GM19372 (cell line): ENCODE measurements around the gene ATF4.
"Not testable (repeated sequence)": the region's sequence is repeated elsewhere in the genome, so short reads cannot be mapped to it uniquely, and the experiment has no call there.

Experiments
- ATAC-seq: cut with Tn5 transposase; IDR thresholded peaks from one replicate; pipeline ENCODE4 v1.9.1; 2021; ENCODE audit warnings: mild to moderate bottlenecking, low read depth, moderate library complexity; ENCODE audit not compliant: unreplicated experiment

ATF4 gene

GRCh38 chr22:39489094-39490068 is 31.0 kb upstream of the ATF4 start:
- ATAC-seq, result no peak

DNA sequence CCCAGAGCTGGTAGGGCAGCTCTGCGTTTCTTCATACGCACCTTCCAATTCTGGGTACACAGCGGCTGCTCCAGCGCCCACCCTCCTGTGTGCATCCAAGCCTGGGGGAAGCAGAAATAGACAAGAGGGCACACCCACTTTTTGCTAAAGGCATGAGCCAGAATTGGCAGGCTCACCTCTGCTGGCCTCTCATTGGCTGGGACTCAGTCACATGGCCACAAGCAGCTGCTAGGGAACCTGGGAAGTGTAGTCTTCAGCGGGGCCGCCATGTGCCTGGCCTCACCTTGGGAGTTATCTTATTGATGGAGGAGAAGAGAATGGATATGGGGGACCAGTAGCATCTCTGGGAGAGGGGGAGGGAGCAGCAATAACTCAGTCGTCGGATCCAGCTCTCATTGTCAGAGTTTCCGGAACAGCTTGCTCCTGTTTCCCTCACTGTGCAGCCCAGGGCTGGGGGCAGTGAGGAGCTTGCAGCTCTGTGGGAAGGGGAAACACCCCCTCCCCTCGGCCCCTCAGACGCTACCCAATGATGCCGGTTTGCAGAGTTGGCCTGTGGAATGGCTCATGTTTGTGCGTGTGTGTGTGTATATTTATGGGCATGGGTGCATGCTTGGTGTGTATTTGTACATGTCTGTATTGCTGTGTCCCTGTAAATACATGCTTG is 30.1 kb upstream of the ATF4 start:
- ATAC-seq, result peak; percentile 62

DNA sequence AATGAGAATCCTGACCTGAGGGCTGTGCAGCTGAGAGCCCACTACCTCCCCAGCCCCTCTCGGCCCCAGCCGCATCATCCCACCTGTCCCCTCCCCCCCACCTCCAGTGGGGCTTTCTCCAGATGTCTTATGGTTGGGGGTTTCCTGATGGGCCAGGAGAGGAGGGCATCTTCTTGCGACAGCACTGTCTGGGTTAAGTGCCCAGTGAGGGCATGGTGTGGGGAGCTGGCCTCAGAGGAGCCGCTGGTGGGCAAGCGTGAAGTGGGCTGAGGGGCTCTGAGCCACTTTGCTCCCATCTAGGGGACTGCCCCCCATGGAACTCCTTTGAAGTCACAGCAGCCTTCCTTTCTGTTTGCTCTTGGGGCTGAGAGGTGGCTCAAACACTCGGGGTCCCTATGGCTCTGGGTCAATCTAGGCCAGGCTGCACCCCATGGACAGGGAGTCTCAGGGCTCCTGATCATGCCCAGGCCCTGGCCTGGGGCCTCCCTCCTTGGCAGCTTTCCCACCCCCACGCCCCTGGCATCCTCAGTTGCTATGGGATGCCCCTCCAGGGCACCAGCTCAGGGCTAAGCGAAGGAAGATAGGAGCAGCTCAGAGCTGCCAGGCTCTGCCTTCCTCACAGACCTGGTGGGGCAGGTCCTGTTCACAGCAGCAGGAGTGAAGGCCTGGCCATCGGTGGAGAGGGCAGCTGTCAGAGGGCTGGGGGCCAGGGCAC is 29.2 kb upstream of the ATF4 start:
- no peak for ATAC-seq

GRCh38 chr22:39491696-39492095 is 28.7 kb upstream of the ATF4 start:
- ATAC-seq, result no peak

DNA sequence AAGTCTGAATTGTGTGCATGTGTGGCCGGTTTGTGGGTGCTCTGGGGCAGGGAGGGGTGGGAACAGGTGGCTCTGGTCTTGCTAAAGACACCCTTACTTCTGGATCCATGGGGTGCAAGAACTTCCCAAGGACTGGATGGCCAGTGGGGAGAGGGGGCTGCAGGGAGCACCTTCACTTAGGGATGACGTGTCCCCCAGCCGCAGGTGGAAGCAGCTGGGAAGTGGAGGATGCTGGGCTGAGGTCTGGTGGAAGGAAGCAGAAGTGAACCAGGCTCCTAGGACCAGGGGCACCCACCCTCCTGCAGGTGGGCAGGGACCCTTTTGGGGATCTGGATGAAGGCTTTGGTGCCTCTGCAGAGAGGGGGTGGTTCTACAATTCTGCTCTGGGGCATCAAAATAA is 28.2 kb upstream of the ATF4 start:
- ATAC-seq, result no peak

- no peak for ATAC-seq
Measured at GRCh38 chr22:39493759-39494158, 26.6 kb upstream of the ATF4 start.

GRCh38 chr22:39494471-39495120 is 25.8 kb upstream of the ATF4 start:
- no peak for ATAC-seq

GRCh38 chr22:39496131-39496838 is 24.1 kb upstream of the ATF4 start:
- ATAC-seq, result no peak

GRCh38 chr22:39497429-39497828 is 22.9 kb upstream of the ATF4 start:
- no peak for ATAC-seq

GRCh38 chr22:39498368-39498767 is 22.0 kb upstream of the ATF4 start:
- ATAC-seq, result no peak

DNA sequence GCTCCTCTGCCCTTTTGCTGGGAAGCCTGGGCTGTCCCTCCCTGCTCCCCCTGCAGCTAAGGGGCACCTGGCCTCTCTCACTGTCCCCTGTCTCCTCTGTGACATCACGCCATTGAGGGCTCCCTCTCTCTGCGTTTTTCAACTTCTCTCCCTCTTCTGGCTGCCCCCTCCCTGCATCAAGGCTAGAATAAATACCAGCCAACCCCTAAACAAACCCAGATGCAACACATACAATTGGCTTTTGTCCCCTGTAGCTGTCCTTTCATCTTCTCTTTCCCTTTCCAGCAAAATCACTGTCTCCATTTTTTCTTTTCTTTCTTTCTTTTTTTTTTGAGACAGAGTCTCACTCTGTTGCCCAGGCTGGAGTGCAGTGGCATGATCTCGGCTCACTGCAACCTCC is 21.6 kb upstream of the ATF4 start:
- no peak for ATAC-seq

DNA sequence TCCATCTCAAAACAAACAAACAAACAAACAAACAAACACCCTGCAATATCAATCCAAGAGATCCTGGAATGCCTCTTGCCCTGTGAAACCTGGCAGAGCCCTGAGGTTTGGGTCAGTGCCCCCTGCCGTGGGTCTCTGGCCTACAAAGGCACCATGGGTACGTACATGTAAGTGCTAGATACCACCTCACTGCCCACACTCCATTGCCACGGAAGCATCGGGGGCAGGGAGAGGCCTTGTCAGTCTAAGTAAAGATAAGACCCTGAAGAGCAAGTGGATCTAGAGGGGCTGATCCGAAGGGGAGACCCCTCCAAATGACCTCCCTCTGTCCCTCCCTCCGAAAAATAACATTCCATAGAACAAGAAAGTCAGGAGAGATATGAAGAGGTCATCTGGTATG is 20.3 kb upstream of the ATF4 start:
- ATAC-seq, result no peak

DNA sequence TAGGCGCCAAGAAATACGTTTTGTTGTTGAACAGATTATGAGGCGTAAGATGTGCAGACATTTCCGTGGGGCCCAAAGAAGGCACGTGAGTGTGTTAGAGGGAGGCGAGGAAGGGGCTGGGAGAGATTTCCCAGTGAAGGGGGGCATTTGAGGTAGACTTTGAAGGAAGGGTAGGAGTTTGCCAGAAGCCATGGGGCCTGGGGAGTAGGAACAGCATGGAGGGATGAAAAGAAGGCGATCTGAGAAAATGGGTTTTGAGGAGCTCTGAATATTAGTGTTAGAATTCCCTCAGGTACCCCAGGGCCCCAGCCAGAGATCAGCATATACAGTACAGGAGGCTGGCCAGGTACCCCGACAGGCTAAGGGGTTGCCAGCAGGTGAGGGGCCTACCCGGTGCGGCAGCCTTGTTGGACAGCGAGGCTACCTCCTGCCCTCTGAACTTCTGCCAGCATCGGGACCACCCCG is 18.7 kb upstream of the ATF4 start:
- no peak for ATAC-seq

DNA sequence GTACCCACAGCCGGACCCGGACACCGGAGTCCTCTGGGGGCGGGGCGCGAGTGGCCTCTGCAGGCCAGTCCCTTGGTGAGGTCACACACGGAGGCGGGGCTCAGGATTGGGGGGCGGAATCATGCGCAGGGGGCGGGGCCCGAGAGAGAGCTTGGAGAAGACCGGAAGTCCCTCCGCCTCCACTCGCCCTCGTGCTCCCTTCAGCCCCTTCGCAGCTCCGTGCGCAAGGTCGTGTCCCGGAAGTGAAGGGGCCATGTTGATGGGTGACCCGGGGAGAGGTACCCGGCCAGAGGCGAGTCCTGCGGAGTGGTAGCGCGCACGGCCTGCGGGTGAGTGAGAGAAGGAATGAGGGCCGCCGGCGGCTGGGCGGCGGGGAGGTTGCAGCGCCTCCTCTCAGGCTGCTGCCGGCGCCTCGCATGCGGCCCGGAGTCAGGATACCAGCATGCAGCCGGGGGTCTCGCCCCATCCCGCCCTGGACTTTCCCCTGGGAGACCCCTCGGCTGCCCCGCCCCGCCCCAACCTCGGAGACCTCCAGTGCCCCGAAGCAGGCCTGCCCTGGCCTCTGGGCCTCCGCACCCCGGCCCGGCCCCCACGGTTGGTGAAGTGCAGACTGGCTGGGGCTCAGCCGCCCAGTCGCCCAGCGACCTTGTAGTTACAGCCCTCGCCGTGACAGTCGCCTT is 18.1 kb upstream of the ATF4 start, which contains the start of gene MIEF1:
MIEF1 (plus strand) TSS at position 182 of the 680 bp plus-strand sequence. CDS start 9,005 bp downstream, outside the sequence.
- ATAC-seq, result peak; percentile 93

DNA sequence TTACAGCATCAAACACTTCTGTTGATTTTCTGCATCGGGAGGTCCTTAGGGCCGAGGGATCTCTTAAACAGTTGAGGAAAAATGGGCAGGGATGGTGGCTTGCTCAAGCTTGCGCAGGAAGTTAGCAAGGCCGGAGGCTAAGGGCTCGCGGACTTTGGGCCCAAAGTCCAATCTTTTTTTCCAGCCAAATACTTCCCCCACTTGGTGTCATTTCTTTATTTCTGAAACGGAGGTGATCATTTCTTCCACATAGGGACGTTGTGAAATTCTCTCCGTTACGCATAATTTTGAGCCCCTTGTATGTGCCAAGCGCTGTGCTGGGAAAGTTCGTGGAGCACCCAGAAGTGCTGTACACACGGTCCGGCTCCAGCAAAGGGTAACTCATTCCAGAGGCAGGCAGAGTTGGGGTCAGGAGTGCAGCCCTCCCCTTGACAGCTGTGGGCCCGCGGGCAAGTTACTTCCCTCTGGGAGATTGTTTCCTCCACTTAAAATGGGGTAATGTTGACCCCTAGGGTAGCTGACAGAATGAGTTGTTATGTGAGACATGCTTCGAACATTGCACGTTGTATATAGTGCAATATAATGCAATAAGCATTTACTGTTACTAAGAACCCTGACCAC is 17.5 kb upstream of the ATF4 start:
- ATAC-seq, result no peak

DNA sequence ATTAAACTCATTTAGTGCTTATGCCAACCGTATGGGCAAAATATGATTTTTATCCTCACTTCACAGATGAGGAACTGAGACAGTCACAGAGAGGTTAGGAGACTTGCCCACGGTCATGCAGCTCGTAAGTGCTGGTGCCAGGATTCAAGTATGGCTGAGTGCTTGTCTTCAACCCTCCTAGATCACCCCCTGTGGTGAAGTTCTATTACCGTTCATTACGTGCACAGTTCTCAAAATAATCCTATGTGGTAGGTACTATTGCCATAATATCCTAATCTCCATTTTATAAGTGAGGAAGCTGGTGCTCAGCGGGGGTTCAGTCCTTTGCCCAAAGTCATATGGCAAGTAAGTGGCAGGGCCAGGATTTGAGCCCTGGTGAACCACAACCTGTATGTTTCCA is 16.7 kb upstream of the ATF4 start:
- no peak for ATAC-seq

GRCh38 chr22:39504071-39504470 is 16.3 kb upstream of the ATF4 start:
- ATAC-seq, result no peak

- ATAC-seq, result not testable (repeated sequence)
Measured at GRCh38 chr22:39507021-39507420, 13.3 kb upstream of the ATF4 start.

- no peak for ATAC-seq
Measured at GRCh38 chr22:39508393-39508792, 12.0 kb upstream of the ATF4 start.
